Stimulated activated CD4-positive, alpha-beta T cell treated with anti-CD3 and anti-CD28 coated beads, Interleukin-12 subunit alpha, Interleukin-12 subunit beta, amount 100 ng/mL, for 48 hours (primary cell): ENCODE data around the gene LTO1.

ENCODE experiments used
- DNase-seq, 3 donors: peaks; one replicate each; pipeline ENCODE4 v3.0.0-alpha.2; 2020; ENCODE audit warnings: low read depth in 2 of 3, low spot score in 1 of 3

The LTO1 gene

GRCh38 chr11:69647390-69647748 is 27.8 kb downstream of the LTO1 start:
- no peak for DNase-seq

GRCh38 chr11:69646493-69647389 is 28.4 kb downstream of the LTO1 start:
- DNase-seq: no peak

DNA sequence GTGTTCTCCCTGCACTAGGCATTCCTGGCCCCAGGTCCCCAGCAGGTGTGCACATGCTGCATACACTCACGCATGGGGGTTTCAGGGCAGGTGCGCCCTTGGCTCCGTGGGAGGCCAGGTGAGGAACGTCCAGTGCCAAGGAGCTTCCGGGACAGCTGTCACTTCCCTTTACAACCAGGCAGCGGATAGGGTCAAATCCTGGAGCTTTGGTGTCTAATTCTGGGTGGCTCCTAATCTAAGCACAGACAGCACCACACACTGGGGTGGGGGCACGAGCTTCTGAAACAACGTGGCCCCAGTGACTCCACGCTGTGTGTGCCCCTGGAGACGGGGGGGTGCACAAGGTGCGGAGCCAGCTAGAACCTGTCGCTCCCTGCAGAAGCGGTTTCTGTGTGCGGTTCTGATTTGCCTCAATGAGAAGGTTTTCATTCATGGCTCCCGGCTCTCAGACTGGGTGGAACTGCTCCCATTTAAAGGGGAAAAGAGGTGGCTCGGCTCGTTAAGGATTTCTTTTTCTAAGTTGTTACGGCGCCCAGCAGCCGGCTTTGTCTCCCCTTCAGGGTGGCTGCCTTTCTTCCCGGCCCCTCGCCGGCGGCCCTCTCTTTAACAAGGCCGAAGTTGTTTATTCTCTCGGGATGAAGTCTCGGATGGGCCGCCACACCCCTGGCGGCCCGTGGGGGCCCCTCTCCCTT is 29.2 kb downstream of the LTO1 start:
- no peak for DNase-seq

- DNase-seq: no peak
Measured at GRCh38 chr11:69644962-69645675, 30.0 kb downstream of the LTO1 start.

DNA sequence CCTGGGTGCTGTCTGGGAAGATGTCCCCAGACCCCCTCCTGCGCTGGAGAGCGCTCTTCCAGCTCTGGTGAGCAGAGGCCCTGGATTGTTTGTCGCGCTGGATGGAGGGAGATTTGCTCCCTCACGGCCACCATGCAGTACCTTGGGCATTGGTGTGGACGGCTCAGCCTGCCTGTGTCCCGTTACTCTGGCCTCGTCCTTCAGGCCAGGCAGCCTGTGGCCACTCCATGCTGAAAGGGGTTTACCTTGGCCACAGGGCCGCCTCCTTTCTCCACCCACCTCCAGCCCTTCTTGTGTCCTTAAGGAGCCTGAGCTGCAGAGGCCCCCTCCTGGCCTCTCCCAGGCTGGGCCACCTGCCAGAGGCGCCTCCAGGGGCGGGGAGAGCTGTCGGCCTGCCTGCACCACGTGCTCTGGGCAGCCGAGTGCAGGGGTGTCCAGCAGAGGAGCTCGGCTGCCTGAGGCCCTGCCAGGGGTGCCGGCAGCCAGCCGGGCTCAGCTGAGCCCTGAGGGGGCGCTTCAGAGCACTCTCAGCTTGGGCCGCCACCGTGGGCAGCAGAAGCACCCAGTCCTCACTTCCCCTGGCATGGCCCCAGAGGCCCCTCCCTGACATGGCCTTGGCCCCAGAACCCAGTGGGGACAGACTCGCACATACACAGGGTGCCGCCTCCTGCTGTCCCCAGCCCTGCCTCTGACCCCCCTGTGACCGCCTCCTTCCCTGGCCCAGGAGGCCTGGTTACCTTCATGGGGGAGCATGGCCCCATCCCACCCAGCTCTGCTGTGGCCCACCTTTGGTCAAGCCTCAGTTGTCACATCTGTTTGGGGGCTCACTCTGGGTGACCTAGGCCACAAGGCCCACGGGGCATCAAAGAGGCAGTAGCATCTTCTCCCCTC is 30.8 kb downstream of the LTO1 start:
- no peak for DNase-seq

- DNase-seq: no peak
Measured at GRCh38 chr11:69643646-69644045, 31.5 kb downstream of the LTO1 start.

GRCh38 chr11:69642913-69643632 is 32.1 kb downstream of the LTO1 start:
- peak; percentile 48 to 67 (median 54) for DNase-seq

DNA sequence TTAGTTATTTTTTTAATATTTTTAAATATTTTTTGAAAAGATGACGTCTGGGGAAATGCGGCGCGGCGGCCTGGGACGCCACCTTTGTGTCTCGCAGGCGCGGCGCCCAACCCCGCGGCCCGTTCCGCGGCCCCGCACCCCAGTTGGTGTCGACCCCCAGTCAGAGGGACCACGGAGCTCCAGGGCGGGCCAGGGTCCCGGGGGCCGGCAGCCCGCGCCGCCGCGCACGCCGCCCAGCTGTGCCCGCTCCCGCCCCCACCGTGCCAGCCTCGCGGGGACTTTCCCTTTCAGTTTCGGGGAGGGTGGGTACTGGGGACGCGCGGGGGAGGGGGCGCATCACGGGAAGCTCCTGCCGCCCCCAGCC is 32.6 kb downstream of the LTO1 start:
- DNase-seq: peak in 1 of 3 donors; percentile 37

DNA sequence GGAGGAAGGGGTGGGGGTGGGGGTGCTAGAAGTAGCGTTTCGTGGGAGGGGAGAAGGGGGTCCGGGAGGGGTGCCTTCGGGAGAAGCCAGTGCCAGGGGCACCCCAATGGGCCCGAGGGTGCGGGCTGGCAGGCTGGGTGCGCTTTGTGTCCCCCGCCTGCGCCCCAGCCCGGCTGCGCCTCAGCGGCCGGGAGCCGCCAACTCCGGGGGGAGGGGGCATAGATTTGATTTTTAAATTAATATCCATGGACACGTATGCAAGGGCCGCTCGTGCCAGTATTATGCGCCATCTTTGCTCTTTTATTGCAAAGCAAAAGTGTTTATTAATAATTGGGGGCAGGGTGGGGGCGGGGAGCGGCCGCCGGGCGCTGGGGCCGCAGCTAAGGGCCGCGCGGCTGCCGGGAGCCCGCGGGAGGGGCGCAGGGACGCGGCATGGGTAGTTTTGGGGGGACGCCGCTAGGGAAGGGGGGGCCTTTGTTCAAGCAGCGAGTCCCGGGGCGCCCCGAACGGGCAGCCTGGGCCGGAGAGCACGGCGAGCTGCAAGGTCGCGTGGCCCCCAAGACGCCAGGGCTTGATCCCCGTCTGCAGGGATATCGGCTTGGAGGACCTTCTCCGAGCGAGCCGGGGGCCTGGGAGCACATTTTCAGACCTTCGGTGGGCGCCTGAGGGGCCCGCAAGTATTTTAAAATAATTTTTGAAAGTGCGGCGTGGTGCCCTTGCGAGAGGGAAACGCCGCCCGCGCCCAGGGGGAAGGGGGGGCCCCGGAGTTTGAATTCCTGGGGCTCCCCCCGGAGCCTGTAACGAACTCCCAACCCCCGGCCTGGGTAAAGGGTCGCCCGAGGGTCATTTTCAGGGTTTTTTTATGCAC is 33.2 kb downstream of the LTO1 start:
- DNase-seq: no peak

- DNase-seq: peak in 1 of 3 donors; percentile 24
Measured at GRCh38 chr11:69640995-69641581, 34.1 kb downstream of the LTO1 start, which contains the start of gene CCND1. CCND1 (plus strand) TSS chr11:69641156; CDS start chr11:69641314, 158 bp downstream.

DNA sequence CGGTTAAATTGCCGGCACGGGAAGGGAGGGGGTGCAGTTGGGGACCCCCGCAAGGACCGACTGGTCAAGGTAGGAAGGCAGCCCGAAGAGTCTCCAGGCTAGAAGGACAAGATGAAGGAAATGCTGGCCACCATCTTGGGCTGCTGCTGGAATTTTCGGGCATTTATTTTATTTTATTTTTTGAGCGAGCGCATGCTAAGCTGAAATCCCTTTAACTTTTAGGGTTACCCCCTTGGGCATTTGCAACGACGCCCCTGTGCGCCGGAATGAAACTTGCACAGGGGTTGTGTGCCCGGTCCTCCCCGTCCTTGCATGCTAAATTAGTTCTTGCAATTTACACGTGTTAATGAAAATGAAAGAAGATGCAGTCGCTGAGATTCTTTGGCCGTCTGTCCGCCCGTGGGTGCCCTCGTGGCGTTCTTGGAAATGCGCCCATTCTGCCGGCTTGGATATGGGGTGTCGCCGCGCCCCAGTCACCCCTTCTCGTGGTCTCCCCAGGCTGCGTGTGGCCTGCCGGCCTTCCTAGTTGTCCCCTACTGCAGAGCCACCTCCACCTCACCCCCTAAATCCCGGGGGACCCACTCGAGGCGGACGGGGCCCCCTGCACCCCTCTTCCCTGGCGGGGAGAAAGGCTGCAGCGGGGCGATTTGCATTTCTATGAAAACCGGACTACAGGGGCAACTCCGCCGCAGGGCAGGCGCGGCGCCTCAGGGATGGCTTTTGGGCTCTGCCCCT is 34.7 kb downstream of the LTO1 start:
- DNase-seq: no peak

DNA sequence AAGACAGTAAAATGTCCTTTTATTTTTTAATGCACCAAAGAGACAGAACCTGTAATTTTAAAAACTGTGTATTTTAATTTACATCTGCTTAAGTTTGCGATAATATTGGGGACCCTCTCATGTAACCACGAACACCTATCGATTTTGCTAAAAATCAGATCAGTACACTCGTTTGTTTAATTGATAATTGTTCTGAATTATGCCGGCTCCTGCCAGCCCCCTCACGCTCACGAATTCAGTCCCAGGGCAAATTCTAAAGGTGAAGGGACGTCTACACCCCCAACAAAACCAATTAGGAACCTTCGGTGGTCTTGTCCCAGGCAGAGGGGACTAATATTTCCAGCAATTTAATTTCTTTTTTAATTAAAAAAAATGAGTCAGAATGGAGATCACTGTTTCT is 35.3 kb downstream of the LTO1 start:
- DNase-seq: no peak

- DNase-seq: peak in 1 of 3 donors; percentile 31
Measured at GRCh38 chr11:69638941-69639681, 36.0 kb downstream of the LTO1 start.

DNA sequence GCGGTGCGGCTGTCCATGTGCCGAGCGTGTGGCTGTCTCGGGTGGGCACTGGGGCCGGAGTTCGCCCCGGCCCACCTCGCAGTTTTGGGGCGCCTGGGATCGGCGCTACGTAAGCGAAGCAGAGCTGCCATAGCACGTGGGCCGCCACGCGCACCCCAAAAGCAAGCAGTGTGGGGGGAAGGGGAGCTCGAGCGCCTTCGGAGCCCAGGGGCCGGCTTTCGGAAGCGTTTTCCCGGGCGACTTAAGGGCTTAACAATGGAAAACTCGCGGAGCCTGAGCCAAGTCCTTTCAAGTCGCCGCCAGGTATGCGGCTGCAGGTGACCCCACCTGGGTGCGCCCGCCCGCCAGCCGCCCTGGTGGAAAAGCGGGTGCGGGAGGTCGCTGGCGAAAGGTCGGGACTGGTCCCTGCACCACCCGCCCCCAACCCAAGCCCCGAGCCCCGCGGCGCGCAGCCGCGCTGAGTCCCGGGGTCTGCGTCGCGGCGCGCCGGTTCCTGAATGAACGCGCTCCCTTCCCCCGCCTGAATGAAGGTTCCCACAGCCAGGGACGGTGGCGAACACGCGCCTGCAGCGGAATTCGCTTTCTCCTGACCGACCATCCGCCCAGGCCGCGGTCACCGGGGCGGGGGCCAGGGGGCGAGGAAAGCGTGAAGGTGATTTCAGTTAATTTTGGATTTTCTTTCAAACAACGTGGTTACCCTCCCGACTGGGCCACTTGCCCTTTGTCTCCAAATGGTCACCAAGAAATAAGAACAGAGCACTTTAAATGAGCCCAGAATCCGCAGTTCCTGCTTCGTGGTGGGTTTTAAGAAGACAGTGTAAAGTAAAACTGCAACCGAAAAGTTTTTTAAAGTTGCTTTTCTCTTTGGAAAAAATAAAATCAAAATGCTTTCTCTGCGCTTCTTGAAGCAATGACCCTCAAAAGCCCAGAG is 36.9 kb downstream of the LTO1 start:
- DNase-seq: no peak

DNA sequence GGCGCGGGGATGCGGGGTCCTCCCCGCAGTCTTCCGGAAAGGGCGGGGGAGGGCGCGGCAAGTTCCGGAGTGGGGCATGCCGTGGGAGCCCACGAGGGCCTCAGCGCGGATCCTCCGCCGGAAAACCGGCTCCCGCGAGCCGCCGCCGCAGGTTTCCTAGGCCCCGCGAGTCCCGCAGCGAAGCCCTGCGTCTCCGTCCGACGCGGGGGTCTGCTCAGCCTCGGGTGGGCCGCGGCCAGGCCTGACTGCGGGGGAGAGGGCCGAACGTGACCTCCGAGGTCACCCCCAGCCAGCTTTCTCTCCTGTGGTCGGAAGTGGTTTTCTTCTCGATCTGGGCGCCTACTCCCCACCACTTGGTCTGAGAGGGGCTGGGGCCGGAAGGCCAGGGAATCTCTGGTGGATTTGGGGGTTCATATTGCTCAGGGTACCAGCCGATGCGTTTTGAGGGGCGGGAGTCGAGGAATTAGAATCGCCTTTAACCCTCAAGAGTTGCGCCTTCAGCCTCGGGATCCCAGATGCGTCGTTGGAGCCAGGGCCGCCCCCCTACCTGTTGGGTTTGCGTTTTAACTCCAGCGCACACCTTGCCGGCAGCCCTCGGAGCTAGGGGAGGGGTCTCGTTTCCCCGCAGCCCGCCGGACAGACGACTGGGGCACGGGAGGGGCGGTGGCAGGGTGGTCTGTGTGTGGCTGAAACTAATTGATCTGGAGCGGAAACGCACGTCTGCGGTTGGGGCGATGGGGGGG is 37.8 kb downstream of the LTO1 start:
- DNase-seq: no peak
